Measurements from ENCODE around the gene NCAM2. TPM values are rescaled to one million over a fixed set of nuclear protein-coding genes. Genes with fewer than 3 reads are reported as not detected.

The NCAM2 gene
- 10 to 100 TPM in 1 of 3 donors, 1 to 10 TPM in 2; 2.9 to 14.1 (median 4.0) TPM for total RNA-seq
- long read RNA-seq, donor 1, full-length matches to known transcripts: 1 of 2 reads
- long read RNA-seq, donor 1, partial matches to known transcripts: 0 of 2 reads
- long read RNA-seq, donor 1, other reads (novel, unspliced or antisense): 1 of 2 reads
- long read RNA-seq, donor 2: 0 reads

DNA sequence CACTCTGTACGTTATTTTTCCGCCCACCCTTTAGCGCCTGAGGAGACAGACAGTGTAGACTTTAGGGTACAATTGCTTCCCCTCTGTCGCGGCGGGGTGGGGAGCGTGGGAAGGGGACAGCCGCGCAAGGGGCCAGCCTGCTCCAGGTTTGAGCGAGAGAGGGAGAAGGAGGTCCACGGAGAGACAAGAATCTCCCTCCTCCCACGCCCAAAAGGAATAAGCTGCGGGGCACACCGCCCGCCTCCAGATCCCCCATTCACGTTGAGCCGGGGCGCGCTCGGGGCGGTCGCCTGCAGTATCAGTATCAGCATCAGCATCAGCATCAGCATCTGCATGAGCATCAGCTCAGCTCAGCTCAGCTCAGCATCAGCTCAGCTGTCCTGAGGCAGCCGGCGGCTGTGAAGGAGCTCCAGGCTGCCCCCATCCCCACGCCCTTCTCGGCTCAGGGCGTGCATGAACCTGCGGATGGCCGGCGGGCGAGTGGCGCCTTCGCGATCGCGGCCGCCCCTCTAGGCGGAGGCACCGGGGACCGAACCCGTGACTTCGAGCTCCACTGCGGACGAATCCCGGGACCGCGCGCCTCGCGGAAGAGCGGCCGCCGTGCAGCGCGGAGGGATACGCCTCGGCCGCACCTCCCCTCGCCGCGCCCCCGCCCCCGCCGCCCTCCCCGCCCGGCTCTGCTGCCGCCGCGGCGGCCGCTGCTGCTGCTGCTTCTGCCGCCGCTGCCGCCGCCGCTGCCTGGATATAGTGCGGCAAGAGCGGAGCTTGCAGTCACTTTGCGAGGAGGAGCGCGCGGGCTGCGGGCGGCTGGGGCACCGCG lies at the start of gene NCAM2:
TSS of gene NCAM2 (plus strand) at position 774 of the 820 bp plus-strand sequence.
- intact Hi-C loops (cut with DNase I, micrococcal nuclease): no loop called here
- DNase-seq: peak; percentile 54 to 78 (median 68)
- TF ChIP-seq, protein P1, sequence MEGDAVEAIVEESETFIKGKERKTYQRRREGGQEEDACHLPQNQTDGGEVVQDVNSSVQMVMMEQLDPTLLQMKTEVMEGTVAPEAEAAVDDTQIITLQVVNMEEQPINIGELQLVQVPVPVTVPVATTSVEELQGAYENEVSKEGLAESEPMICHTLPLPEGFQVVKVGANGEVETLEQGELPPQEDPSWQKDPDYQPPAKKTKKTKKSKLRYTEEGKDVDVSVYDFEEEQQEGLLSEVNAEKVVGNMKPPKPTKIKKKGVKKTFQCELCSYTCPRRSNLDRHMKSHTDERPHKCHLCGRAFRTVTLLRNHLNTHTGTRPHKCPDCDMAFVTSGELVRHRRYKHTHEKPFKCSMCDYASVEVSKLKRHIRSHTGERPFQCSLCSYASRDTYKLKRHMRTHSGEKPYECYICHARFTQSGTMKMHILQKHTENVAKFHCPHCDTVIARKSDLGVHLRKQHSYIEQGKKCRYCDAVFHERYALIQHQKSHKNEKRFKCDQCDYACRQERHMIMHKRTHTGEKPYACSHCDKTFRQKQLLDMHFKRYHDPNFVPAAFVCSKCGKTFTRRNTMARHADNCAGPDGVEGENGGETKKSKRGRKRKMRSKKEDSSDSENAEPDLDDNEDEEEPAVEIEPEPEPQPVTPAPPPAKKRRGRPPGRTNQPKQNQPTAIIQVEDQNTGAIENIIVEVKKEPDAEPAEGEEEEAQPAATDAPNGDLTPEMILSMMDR (IDR thresholded peaks at IDR 0.05): no peak
- Histone ChIP-seq H3K9me3 (no peaks in the 10 kb centered on the region), H3K36me3 (ENCODE audit: low read depth) (no peaks in the 10 kb centered on the region), H3K4me1 (ENCODE audit: low read depth) (peaks cover 8% of the 10 kb centered on the region), H3K4me3 (no peak within 1 kb of the TSS)
- peak; percentile 92 for ATAC-seq

- no peak overlapping the region for H3K4me3 ChIP-seq
- TF ChIP-seq, protein P1 (IDR thresholded peaks at IDR 0.05): no peak
- no peaks in the 10 kb centered on the region for H3K4me1 ChIP-seq (ENCODE audit: low read depth)
- no peaks in the 10 kb centered on the region for H3K36me3 ChIP-seq (ENCODE audit: low read depth)
- ATAC-seq (no peak), DNase-seq (no peak)
- no peaks in the 10 kb centered on the region for H3K9me3 ChIP-seq
- intact Hi-C loops (cut with DNase I, micrococcal nuclease): no loop called here
Measured at GRCh38 chr21:20949884-20950283, 48.3 kb upstream of the NCAM2 start.

GRCh38 chr21:20965816-20966215 lies 32.4 kb upstream of the NCAM2 start:
- ATAC-seq (no peak), DNase-seq (no peak)
- Histone ChIP-seq H3K36me3 (ENCODE audit: low read depth) (no peaks in the 10 kb centered on the region), H3K9me3 (no peaks in the 10 kb centered on the region), H3K4me1 (ENCODE audit: low read depth) (no peaks in the 10 kb centered on the region), H3K4me3 (no peak overlapping the region)
- TF ChIP-seq, protein P1 (IDR thresholded peaks at IDR 0.05): no peak
- intact Hi-C loops (cut with DNase I, micrococcal nuclease): no loop called here

- H3K4me1 ChIP-seq (ENCODE audit: low read depth): no peaks in the 10 kb centered on the region
- DNase-seq (no peak), ATAC-seq (no peak)
- TF ChIP-seq, protein P1 (IDR thresholded peaks at IDR 0.05): no peak
- H3K36me3 ChIP-seq (ENCODE audit: low read depth): no peaks in the 10 kb centered on the region
- no peak overlapping the region for H3K4me3 ChIP-seq
- intact Hi-C loops (cut with DNase I, micrococcal nuclease): no loop called here
- no peaks in the 10 kb centered on the region for H3K9me3 ChIP-seq
Measured at GRCh38 chr21:20968391-20968790, 29.8 kb upstream of the NCAM2 start.

- no peak for DNase-seq
- no peaks in the 10 kb centered on the region for H3K36me3 ChIP-seq (ENCODE audit: low read depth)
- intact Hi-C loops (cut with DNase I, micrococcal nuclease): no loop called here
- no peak for ATAC-seq
- TF ChIP-seq, protein P1 (IDR thresholded peaks at IDR 0.05): no peak
- no peaks in the 10 kb centered on the region for H3K4me1 ChIP-seq (ENCODE audit: low read depth)
- no peaks in the 10 kb centered on the region for H3K9me3 ChIP-seq
- H3K4me3 ChIP-seq: no peak overlapping the region
Measured at GRCh38 chr21:20970691-20971090, 27.5 kb upstream of the NCAM2 start.
